Measurements from ENCODE around the gene TRIM7.

TRIM7 gene

GRCh38 chr5:181159286-181160151 is 45.5 kb downstream of the TRIM7 start:
- DNase-seq (ENCODE audit: low read depth, low spot score): no peak
- H3K9ac ChIP-seq (ENCODE audit: insufficient read length, low read depth): peak overlapping the region; percentile 32
- H3K27me3 ChIP-seq (ENCODE audit: insufficient read depth, insufficient read length): no peaks in the 10 kb centered on the region
- H3K4me1 ChIP-seq (ENCODE audit: insufficient read depth, insufficient read length): peaks cover 13% of the 10 kb centered on the region
- H3K36me3 ChIP-seq (ENCODE audit: insufficient read depth, insufficient read length, low read length): no peaks in the 10 kb centered on the region
- TF ChIP-seq SUZ12 (IDR thresholded peaks at IDR 0.05; ENCODE audit: extremely low read depth, insufficient read depth, insufficient read length) (no peak), ZNF274 (IDR thresholded peaks at IDR 0.05; ENCODE audit: low read depth, low read length) (no peak), YY1 (IDR thresholded peaks at IDR 0.05; ENCODE audit: insufficient read depth, insufficient read length) (no peak)
- H3K9me3 ChIP-seq (ENCODE audit: insufficient read depth, low read length): no peaks in the 10 kb centered on the region
- H3K4me3 ChIP-seq (ENCODE audit: insufficient read length, low read depth): no peak overlapping the region

- no peak for DNase-seq (ENCODE audit: low read depth, low spot score)
- Histone ChIP-seq H3K36me3 (ENCODE audit: insufficient read depth, insufficient read length, low read length) (no peaks in the 10 kb centered on the region), H3K9me3 (ENCODE audit: insufficient read depth, low read length) (no peaks in the 10 kb centered on the region), H3K4me1 (ENCODE audit: insufficient read depth, insufficient read length) (peaks cover 13% of the 10 kb centered on the region), H3K27me3 (ENCODE audit: insufficient read depth, insufficient read length) (no peaks in the 10 kb centered on the region), H3K9ac (ENCODE audit: insufficient read length, low read depth) (no peak overlapping the region), H3K4me3 (ENCODE audit: insufficient read length, low read depth) (no peak overlapping the region)
- TF ChIP-seq ZNF274 (IDR thresholded peaks at IDR 0.05; ENCODE audit: low read depth, low read length): no peak
- no peak for TF ChIP-seq SUZ12 (IDR thresholded peaks at IDR 0.05; ENCODE audit: extremely low read depth, insufficient read depth, insufficient read length)
- no peak for TF ChIP-seq YY1 (IDR thresholded peaks at IDR 0.05; ENCODE audit: insufficient read depth, insufficient read length)
Measured at GRCh38 chr5:181158869-181159268, 46.1 kb downstream of the TRIM7 start.

DNA sequence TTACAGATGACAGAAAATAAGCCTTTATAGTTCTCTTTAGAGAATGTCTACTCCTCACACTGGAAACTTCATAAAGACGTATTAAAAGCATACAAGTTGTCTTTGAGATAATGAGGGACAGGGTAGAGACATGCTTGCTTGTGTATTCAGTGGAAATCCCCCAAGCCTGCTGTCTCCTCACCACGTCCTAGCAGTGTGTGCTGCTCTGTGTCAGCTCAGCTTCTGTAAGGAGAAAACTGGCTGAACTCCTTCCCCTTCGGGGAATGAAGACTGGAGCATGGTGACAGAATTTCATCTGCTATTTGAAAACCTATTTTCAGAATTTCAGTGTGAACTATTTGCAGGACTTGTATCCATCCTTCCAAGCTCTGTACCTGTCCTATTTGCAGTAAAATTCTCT is 48.2 kb downstream of the TRIM7 start:
- Histone ChIP-seq H3K4me3 (ENCODE audit: insufficient read length, low read depth) (no peak overlapping the region), H3K9me3 (ENCODE audit: insufficient read depth, low read length) (no peaks in the 10 kb centered on the region), H3K9ac (ENCODE audit: insufficient read length, low read depth) (no peak overlapping the region), H3K4me1 (ENCODE audit: insufficient read depth, insufficient read length) (peaks cover 11% of the 10 kb centered on the region), H3K36me3 (ENCODE audit: insufficient read depth, insufficient read length, low read length) (no peaks in the 10 kb centered on the region), H3K27me3 (ENCODE audit: insufficient read depth, insufficient read length) (no peaks in the 10 kb centered on the region)
- DNase-seq (ENCODE audit: low read depth, low spot score): no peak
- TF ChIP-seq SUZ12 (IDR thresholded peaks at IDR 0.05; ENCODE audit: extremely low read depth, insufficient read depth, insufficient read length): no peak
- no peak for TF ChIP-seq YY1 (IDR thresholded peaks at IDR 0.05; ENCODE audit: insufficient read depth, insufficient read length)
- no peak for TF ChIP-seq ZNF274 (IDR thresholded peaks at IDR 0.05; ENCODE audit: low read depth, low read length)

- Histone ChIP-seq H3K27me3 (ENCODE audit: insufficient read depth, insufficient read length) (no peaks in the 10 kb centered on the region), H3K9me3 (ENCODE audit: insufficient read depth, low read length) (no peaks in the 10 kb centered on the region), H3K4me3 (ENCODE audit: insufficient read length, low read depth) (no peak overlapping the region), H3K4me1 (ENCODE audit: insufficient read depth, insufficient read length) (peaks cover 4% of the 10 kb centered on the region), H3K9ac (ENCODE audit: insufficient read length, low read depth) (no peak overlapping the region), H3K36me3 (ENCODE audit: insufficient read depth, insufficient read length, low read length) (no peaks in the 10 kb centered on the region)
- no peak for TF ChIP-seq SUZ12 (IDR thresholded peaks at IDR 0.05; ENCODE audit: extremely low read depth, insufficient read depth, insufficient read length)
- no peak for DNase-seq (ENCODE audit: low read depth, low spot score)
Measured at GRCh38 chr5:181153814-181154213, 51.2 kb downstream of the TRIM7 start.

- Histone ChIP-seq H3K36me3 (ENCODE audit: insufficient read depth, insufficient read length, low read length) (no peaks in the 10 kb centered on the region), H3K4me3 (ENCODE audit: insufficient read length, low read depth) (no peak overlapping the region), H3K9me3 (ENCODE audit: insufficient read depth, low read length) (no peaks in the 10 kb centered on the region), H3K27me3 (ENCODE audit: insufficient read depth, insufficient read length) (no peaks in the 10 kb centered on the region), H3K9ac (ENCODE audit: insufficient read length, low read depth) (no peak overlapping the region), H3K4me1 (ENCODE audit: insufficient read depth, insufficient read length) (peaks cover 4% of the 10 kb centered on the region)
- TF ChIP-seq YY1 (IDR thresholded peaks at IDR 0.05; ENCODE audit: insufficient read depth, insufficient read length) (no peak), SUZ12 (IDR thresholded peaks at IDR 0.05; ENCODE audit: extremely low read depth, insufficient read depth, insufficient read length) (no peak), ZNF274 (IDR thresholded peaks at IDR 0.05; ENCODE audit: low read depth, low read length) (no peak)
- no peak for DNase-seq (ENCODE audit: low read depth, low spot score)
Measured at GRCh38 chr5:181152406-181152805, 52.6 kb downstream of the TRIM7 start.

- no peak overlapping the region for H3K9ac ChIP-seq (ENCODE audit: insufficient read length, low read depth)
- H3K36me3 ChIP-seq (ENCODE audit: insufficient read depth, insufficient read length, low read length): no peaks in the 10 kb centered on the region
- H3K27me3 ChIP-seq (ENCODE audit: insufficient read depth, insufficient read length): no peaks in the 10 kb centered on the region
- DNase-seq (ENCODE audit: low read depth, low spot score): no peak
- H3K4me3 ChIP-seq (ENCODE audit: insufficient read length, low read depth): no peak overlapping the region
- no peak for TF ChIP-seq SUZ12 (IDR thresholded peaks at IDR 0.05; ENCODE audit: extremely low read depth, insufficient read depth, insufficient read length)
- TF ChIP-seq ZNF274 (IDR thresholded peaks at IDR 0.05; ENCODE audit: low read depth, low read length): no peak
- TF ChIP-seq YY1 (IDR thresholded peaks at IDR 0.05; ENCODE audit: insufficient read depth, insufficient read length): no peak
- no peaks in the 10 kb centered on the region for H3K9me3 ChIP-seq (ENCODE audit: insufficient read depth, low read length)
- H3K4me1 ChIP-seq (ENCODE audit: insufficient read depth, insufficient read length): peaks cover 4% of the 10 kb centered on the region
Measured at GRCh38 chr5:181151146-181151545, 53.9 kb downstream of the TRIM7 start.

DNA sequence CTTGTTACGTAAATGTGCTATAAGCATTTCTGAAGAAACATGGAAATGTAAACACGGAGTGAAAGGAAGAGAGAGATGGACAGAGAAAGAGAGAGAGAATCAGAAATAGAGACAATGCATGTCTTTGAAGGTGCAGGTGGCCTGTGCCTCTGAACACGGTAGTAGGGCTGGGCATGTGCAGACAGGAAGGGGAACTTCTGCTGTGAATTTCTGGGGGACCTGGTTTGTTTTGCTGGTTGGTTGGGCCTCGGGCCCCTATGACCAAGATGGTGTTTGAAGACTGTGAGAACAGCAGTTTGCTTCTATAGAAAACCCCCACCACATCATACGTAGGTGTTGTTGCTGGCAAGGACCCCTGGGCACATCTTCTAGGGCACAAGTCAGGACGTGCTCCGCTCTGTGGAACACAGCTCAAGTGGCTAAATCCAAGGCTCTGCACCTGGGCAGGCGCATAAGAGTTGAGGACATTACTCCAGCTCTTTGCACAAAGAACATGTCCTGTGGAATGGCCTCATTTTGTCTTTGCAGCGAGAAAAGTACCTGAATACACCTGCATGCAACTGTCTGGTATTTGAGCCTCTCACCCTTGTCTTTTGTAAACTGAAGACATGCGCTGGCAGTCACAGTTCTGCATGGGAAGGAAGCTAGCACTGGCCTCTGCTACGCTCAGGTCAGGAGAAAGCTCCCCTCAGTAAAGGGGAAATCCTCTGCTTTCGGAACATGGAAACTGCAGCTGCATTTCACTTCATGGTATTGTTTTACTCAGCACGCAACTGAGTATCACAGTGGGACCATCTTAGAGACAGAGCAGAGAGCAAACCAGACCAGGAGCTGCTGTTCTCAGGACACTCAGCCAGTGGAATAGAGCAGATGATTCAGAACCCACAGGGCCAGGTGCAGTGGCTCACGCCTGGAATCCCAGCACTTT is 54.9 kb downstream of the TRIM7 start:
- Histone ChIP-seq H3K4me1 (ENCODE audit: insufficient read depth, insufficient read length) (peaks cover 4% of the 10 kb centered on the region), H3K9me3 (ENCODE audit: insufficient read depth, low read length) (peaks cover 10% of the 10 kb centered on the region), H3K27me3 (ENCODE audit: insufficient read depth, insufficient read length) (no peaks in the 10 kb centered on the region), H3K9ac (ENCODE audit: insufficient read length, low read depth) (no peak overlapping the region), H3K4me3 (ENCODE audit: insufficient read length, low read depth) (no peak overlapping the region), H3K36me3 (ENCODE audit: insufficient read depth, insufficient read length, low read length) (no peaks in the 10 kb centered on the region)
- DNase-seq (ENCODE audit: low read depth, low spot score): no peak
- no peak for TF ChIP-seq YY1 (IDR thresholded peaks at IDR 0.05; ENCODE audit: insufficient read depth, insufficient read length)
- TF ChIP-seq ZNF274 (IDR thresholded peaks at IDR 0.05; ENCODE audit: low read depth, low read length): no peak
- no peak for TF ChIP-seq SUZ12 (IDR thresholded peaks at IDR 0.05; ENCODE audit: extremely low read depth, insufficient read depth, insufficient read length)
